SK-N-MC (cell line): Measurements from ENCODE around the gene TTLL10.
A peak's percentile ranks its signal among the peaks of the same experiment; 100 is the strongest.
"Not testable (repeated sequence)": the region's sequence is repeated elsewhere in the genome, so short reads cannot be mapped to it uniquely, and the experiment has no call there.

Experiments used
- DNase-seq: peaks from one replicate; pipeline ENCODE4 v3.0.0-alpha.2; 2011; ENCODE audit warnings: low read depth, low spot score
- H3K27ac ChIP-seq: fragments of 200-600 bp; sonication (generic); 2 replicates; pipeline ENCODE4 v1.5.1; 2016; ENCODE audit warnings: mixed run types
- H3K36me3 ChIP-seq: fragments of 200-600 bp; sonication (generic); 2 replicates; pipeline ENCODE4 v1.6.1; 2017; ENCODE audit warnings: antibody characterized with exemption, low read length, mixed read lengths; ENCODE audit not compliant: insufficient read depth
- H3K4me3 ChIP-seq: fragments of 200-600 bp; sonication (generic); 2 replicates; pipeline ENCODE4 v1.5.1; 2016
- H3K9ac ChIP-seq: fragments of 200-600 bp; sonication (generic); 2 replicates; pipeline ENCODE4 v1.8.0; 2017; ENCODE audit warnings: mixed run types, mixed read lengths; ENCODE audit not compliant: insufficient read length
- H3K9me3 ChIP-seq: fragments of 200-600 bp; sonication (generic); 2 replicates; pipeline ENCODE4 v1.6.1; 2017; ENCODE audit warnings: low read depth, mild to moderate bottlenecking, antibody characterized with exemption, low read length, moderate library complexity, mixed read lengths
- EZH2 ChIP-seq: fragments of 200-600 bp; sonication (generic); IDR thresholded peaks from one replicate; pipeline ENCODE4 v1.6.1; 2017; ENCODE audit warnings: antibody characterized with exemption
- FOXP2 ChIP-seq: optimal IDR thresholded peaks from 2 replicates; pipeline ENCODE3; 2011; ENCODE audit warnings: mild to moderate bottlenecking, moderate library complexity; ENCODE audit not compliant: insufficient read depth; ENCODE audit errors: extremely low read length, control extremely low read depth
- POLR2AphosphoS5 ChIP-seq: IDR thresholded peaks from 2 replicates; pipeline ENCODE4 v1.6.1; 2012; ENCODE audit warnings: mild to moderate bottlenecking, low read depth, low read length, borderline replicate concordance

Gene TTLL10

GRCh38 chr1:1140673-1141072 lies 33.0 kb upstream of the TTLL10 start:
- Histone ChIP-seq H3K9me3 (no peaks in the 10 kb centered on the region), H3K4me3 (no peak overlapping the region), H3K36me3 (no peaks in the 10 kb centered on the region), H3K27ac (no peak overlapping the region), H3K9ac (no peak overlapping the region)
- no peak for DNase-seq
- TF ChIP-seq FOXP2 (no peak), POLR2AphosphoS5 (no peak), EZH2 (no peak)

- H3K9me3 ChIP-seq = no peaks in the 10 kb centered on the region
- DNase-seq = no peak
- H3K4me3 ChIP-seq = no peak overlapping the region
- TF ChIP-seq POLR2AphosphoS5 (no peak), EZH2 (no peak), FOXP2 (no peak)
- H3K36me3 ChIP-seq = no peaks in the 10 kb centered on the region
- H3K9ac ChIP-seq = no peak overlapping the region
- H3K27ac ChIP-seq = no peak overlapping the region
Observed at GRCh38 chr1:1141244-1141910, 32.3 kb upstream of the TTLL10 start.

- no peak for DNase-seq
- no peak overlapping the region for H3K9ac ChIP-seq
- no peak for TF ChIP-seq FOXP2
- no peaks in the 10 kb centered on the region for H3K36me3 ChIP-seq
- H3K9me3 ChIP-seq = no peaks in the 10 kb centered on the region
- no peak overlapping the region for H3K27ac ChIP-seq
- H3K4me3 ChIP-seq = no peak overlapping the region
Observed at GRCh38 chr1:1141911-1142250, 31.8 kb upstream of the TTLL10 start.

DNA sequence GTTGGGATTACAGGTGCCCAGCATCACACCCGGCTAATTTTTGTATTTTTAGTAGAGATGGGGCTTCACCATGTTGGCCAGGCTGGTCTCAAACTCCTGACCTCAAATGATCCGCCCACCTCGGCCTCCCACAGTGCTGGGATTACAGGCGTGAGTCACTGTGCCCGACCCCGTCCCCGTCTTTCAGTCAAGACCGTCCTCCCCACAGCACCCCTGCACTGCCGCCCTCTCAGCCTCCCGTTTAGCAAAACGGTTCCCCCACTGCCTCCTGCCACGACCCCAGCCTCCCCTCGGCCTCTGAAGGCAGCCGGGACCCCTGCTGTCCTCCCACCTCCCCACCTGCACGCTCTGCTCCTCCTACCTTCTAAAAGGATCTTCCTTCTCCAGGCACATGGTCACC lies 31.3 kb upstream of the TTLL10 start:
- DNase-seq, H3K4me3 ChIP-seq, H3K36me3 ChIP-seq, H3K27ac ChIP-seq, H3K9me3 ChIP-seq, H3K9ac ChIP-seq: not testable (repeated sequence)

DNA sequence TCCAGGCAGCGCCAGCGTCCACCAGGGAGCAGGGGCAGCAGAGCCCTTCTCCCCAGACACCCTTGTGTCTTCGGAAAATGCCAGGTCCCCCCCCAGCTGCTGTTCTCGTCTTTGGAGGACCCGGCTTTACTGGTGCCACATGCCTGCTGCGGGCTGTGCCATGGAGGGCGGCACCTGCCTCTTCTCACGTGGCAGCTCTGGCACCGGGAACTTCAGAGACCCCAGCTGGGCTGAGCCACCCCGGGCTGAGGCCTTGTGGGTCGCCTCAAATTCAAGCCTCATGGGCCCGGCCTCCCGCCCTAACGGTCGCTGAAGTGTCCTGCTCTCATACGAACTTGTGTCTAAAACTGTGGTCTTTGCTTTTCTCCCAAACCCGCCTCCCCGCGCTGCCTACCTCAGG lies 30.8 kb upstream of the TTLL10 start:
- Histone ChIP-seq H3K9me3 (no peaks in the 10 kb centered on the region), H3K27ac (no peak overlapping the region; the same call in 1 of the 2 replicates), H3K4me3 (no peak overlapping the region), H3K36me3 (no peaks in the 10 kb centered on the region), H3K9ac (no peak overlapping the region)
- no peak for DNase-seq
- no peak for TF ChIP-seq EZH2
- TF ChIP-seq POLR2AphosphoS5 = no peak
- TF ChIP-seq FOXP2 = no peak

GRCh38 chr1:1143636-1144035 lies 30.0 kb upstream of the TTLL10 start:
- Histone ChIP-seq H3K27ac (0 out of 2 replicates have a peak overlapping the region, but pooled peaks have one; percentile 68), H3K4me3 (no peak overlapping the region), H3K9me3 (no peaks in the 10 kb centered on the region), H3K9ac (no peak overlapping the region), H3K36me3 (no peaks in the 10 kb centered on the region)
- no peak for DNase-seq
- TF ChIP-seq FOXP2 (no peak), POLR2AphosphoS5 (no peak), EZH2 (no peak)

DNA sequence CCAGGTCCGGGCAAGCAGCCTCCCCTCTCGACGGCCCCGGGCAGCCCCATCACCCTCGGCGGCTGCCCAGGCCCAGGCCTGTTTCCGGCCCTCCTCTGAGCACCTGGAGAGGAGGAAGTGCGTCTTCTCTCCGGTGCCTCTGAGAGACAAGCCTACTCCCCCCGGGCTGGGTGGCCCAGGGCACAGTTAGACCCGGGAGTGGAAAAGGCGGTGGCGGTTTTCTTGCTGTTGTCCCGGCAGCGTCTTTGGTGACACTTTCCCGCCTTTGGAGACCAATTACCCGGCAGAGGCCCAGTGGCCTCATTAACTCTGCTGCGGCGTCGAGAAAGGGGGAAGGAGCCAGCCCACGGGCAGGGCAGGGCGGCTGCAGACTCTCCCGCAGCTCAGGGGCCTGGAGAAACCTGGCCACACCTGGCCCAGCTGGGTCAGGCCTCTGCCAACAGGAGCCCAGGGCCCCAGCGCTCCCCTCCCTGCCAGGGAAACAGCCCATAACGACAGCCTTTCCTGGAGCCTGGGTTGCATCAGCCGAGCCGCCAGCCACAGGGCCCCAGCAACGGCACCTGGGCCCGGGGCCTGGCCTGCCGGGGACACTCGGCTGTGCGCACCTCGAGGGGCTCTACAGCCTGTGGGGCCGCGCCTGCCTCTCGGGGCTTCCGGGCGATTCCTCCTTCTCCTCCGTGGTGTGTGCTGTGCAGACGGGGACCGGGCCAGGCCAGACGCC lies 29.4 kb upstream of the TTLL10 start:
- H3K9ac ChIP-seq = peak overlapping the region; percentile 32
- TF ChIP-seq FOXP2 (no peak), EZH2 (no peak), POLR2AphosphoS5 (no peak)
- peak overlapping the region; percentile 68; the same call in 1 of the 2 replicates for H3K27ac ChIP-seq
- no peak for DNase-seq
- no peak overlapping the region for H3K4me3 ChIP-seq
- H3K36me3 ChIP-seq = no peaks in the 10 kb centered on the region
- H3K9me3 ChIP-seq = no peaks in the 10 kb centered on the region

DNA sequence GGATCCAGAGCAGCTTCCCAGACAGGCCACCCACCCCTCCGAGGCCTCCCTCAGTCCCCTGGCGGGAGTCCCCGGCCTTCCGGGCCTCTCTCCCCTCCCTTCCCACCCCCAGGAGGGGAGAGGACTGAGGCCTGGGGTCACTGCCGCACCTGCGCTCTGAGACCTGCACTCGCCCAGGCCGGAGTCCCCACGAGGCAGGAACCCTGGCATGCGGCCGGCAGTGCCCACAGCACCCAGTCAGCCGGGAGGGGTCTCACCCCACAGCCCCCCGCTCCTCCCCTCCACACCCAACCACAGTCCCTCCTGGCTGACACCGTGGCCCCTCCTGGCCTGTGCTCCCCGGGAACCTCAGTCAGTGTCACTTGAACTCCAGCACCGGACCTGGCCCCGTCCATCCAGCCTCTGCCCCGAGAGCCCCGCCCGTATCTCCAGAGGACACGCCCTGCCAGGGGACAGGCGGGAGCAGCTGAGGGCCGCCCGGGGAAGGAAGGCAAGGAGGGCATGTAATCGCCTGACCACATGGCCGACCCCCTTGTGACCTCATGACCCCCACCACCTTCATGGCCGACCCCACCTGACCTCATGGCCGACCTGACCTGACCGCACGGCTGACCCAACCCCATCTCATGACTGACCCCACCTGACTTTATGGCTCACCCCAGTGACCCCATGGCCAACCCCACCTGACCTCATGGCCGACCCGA lies 28.7 kb upstream of the TTLL10 start:
- Histone ChIP-seq H3K9me3 (no peaks in the 10 kb centered on the region), H3K27ac (peak overlapping the region; percentile 68; the same call in 1 of the 2 replicates), H3K9ac (no peak overlapping the region), H3K4me3 (no peak overlapping the region), H3K36me3 (no peaks in the 10 kb centered on the region)
- DNase-seq = no peak
- TF ChIP-seq EZH2 = no peak
- TF ChIP-seq FOXP2 = no peak
- no peak for TF ChIP-seq POLR2AphosphoS5

- Histone ChIP-seq H3K27ac (no peak overlapping the region), H3K9ac (no peak overlapping the region), H3K4me3 (no peak overlapping the region), H3K9me3 (no peaks in the 10 kb centered on the region), H3K36me3 (no peaks in the 10 kb centered on the region)
- no peak for DNase-seq
- TF ChIP-seq POLR2AphosphoS5 (no peak), EZH2 (no peak), FOXP2 (no peak)
Observed at GRCh38 chr1:1145547-1145914, 28.1 kb upstream of the TTLL10 start.
